ENCODE measurements around the gene SPATS1. TPM values are rescaled to one million over a fixed set of nuclear protein-coding genes. Genes with fewer than 3 reads are reported as not detected.
"Not testable (repeated sequence)": the region's sequence is repeated elsewhere in the genome, so short reads cannot be mapped to it uniquely, and the experiment has no call there.

SPATS1 gene
- total RNA-seq, 1 experiment from 2014 or later = not detected

GRCh38 chr6:44327760-44328159 is 14.7 kb upstream of the SPATS1 start:
- no peak for TF ChIP-seq SIN3A (IDR thresholded peaks at IDR 0.05; ENCODE audit: borderline replicate concordance, insufficient read depth, low read depth, low read length)
- TF ChIP-seq REST (IDR thresholded peaks at IDR 0.05; ENCODE audit: insufficient read depth in 1 of 2, low read depth in 2 of 2, low read length in 1 of 2) = no peak
- no peak for TF ChIP-seq CTCF (IDR thresholded peaks at IDR 0.05)
- TF ChIP-seq TCF7L2 (IDR thresholded peaks at IDR 0.05; ENCODE audit: low read depth, low read length) = no peak
- TF ChIP-seq POLR2AphosphoS5 (IDR thresholded peaks at IDR 0.05; ENCODE audit: low read depth, low read length) = no peak
- POLR2A ChIA-PET = no interaction called here

GRCh38 chr6:44328203-44328602 is 14.2 kb upstream of the SPATS1 start:
- DNase-seq (ENCODE audit: low read depth, low spot score); H3K27ac ChIP-seq (ENCODE audit: low read length); H3K4me1 ChIP-seq (ENCODE audit: control insufficient read depth, insufficient read depth, low read length); BruUV-seq (replicated peaks); POLR2A ChIA-PET; H3K4me3 ChIP-seq (ENCODE audit: low read depth in 2 of 2, low read length in 2 of 2); in situ Hi-C loops (cut with HindIII; ENCODE audit: low pct_unique_long_range_greater_than_20kb, low sequenced_read_pairs); H3K9me3 ChIP-seq (ENCODE audit: control insufficient read depth, insufficient read depth, low read depth, low read length); H3K36me3 ChIP-seq (ENCODE audit: control insufficient read depth, insufficient read depth, low read length); CTCF ChIA-PET; intact Hi-C loops (cut with micrococcal nuclease; ENCODE audit: unreplicated experiment); ATAC-seq; H3K27me3 ChIP-seq (ENCODE audit: control insufficient read depth, insufficient read depth, low read length): not testable (repeated sequence)

More at GRCh38 chr6:44327760-44328159, 14.7 kb upstream of the SPATS1 start:
- CTCF ChIA-PET = no interaction called here
- intact Hi-C loops (cut with micrococcal nuclease; ENCODE audit: unreplicated experiment) = no loop called here
- Histone ChIP-seq H3K27ac (ENCODE audit: low read length) (no peak overlapping the region), H3K27me3 (ENCODE audit: control insufficient read depth, insufficient read depth, low read length) (peaks cover 4% of the 10 kb centered on the region; the same call in 1 of the 2 replicates), H3K4me1 (ENCODE audit: control insufficient read depth, insufficient read depth, low read length) (no peaks in the 10 kb centered on the region), H3K9me3 (ENCODE audit: control insufficient read depth, insufficient read depth, low read depth, low read length) (no peaks in the 10 kb centered on the region), H3K4me3 (ENCODE audit: low read depth in 2 of 2, low read length in 2 of 2) (no peak overlapping the region), H3K36me3 (ENCODE audit: control insufficient read depth, insufficient read depth, low read length) (no peaks in the 10 kb centered on the region)
- DNase-seq (ENCODE audit: low read depth, low spot score) (no peak), ATAC-seq (no peak)
- in situ Hi-C loops (cut with HindIII; ENCODE audit: low pct_unique_long_range_greater_than_20kb, low sequenced_read_pairs) = no loop called here
- BruUV-seq (replicated peaks) = no TSS peak

- ATAC-seq (no peak), DNase-seq (ENCODE audit: low read depth, low spot score) (no peak)
- no peak for TF ChIP-seq CTCF (IDR thresholded peaks at IDR 0.05)
- no peak for TF ChIP-seq REST (IDR thresholded peaks at IDR 0.05; ENCODE audit: insufficient read depth in 1 of 2, low read depth in 2 of 2, low read length in 1 of 2)
- TF ChIP-seq POLR2AphosphoS5 (IDR thresholded peaks at IDR 0.05; ENCODE audit: low read depth, low read length) = no peak
- no peak for TF ChIP-seq TCF7L2 (IDR thresholded peaks at IDR 0.05; ENCODE audit: low read depth, low read length)
- TF ChIP-seq SIN3A (IDR thresholded peaks at IDR 0.05; ENCODE audit: borderline replicate concordance, insufficient read depth, low read depth, low read length) = no peak
- no peak overlapping the region for H3K4me3 ChIP-seq (ENCODE audit: low read depth in 2 of 2, low read length in 2 of 2)
- H3K27me3 ChIP-seq (ENCODE audit: control insufficient read depth, insufficient read depth, low read length) = peaks cover 4% of the 10 kb centered on the region; the same call in 1 of the 2 replicates
- no peaks in the 10 kb centered on the region for H3K9me3 ChIP-seq (ENCODE audit: control insufficient read depth, insufficient read depth, low read depth, low read length)
- H3K27ac ChIP-seq (ENCODE audit: low read length) = no peak overlapping the region
- ChIA-PET CTCF (no interaction called here), POLR2A (no interaction called here)
- no peaks in the 10 kb centered on the region for H3K4me1 ChIP-seq (ENCODE audit: control insufficient read depth, insufficient read depth, low read length)
- BruUV-seq (replicated peaks) = no TSS peak
- intact Hi-C loops (cut with micrococcal nuclease; ENCODE audit: unreplicated experiment) (no loop called here), in situ Hi-C loops (cut with HindIII; ENCODE audit: low pct_unique_long_range_greater_than_20kb, low sequenced_read_pairs) (no loop called here)
- H3K36me3 ChIP-seq (ENCODE audit: control insufficient read depth, insufficient read depth, low read length) = no peaks in the 10 kb centered on the region
Observed at GRCh38 chr6:44329858-44330257, 12.6 kb upstream of the SPATS1 start.

Measured in Panc1 (cell line).